GM18520 (cell line): Measurements from ENCODE around the gene FMC1.

Source experiments
- ATAC-seq: cut with Tn5 transposase; IDR thresholded peaks from one replicate; pipeline ENCODE4 v1.9.1; 2021; ENCODE audit not compliant: unreplicated experiment

The FMC1 gene

GRCh38 chr7:139370943-139371313 is 29.8 kb downstream of the FMC1 start:
- no peak for ATAC-seq

- no peak for ATAC-seq
Measured at GRCh38 chr7:139374246-139374645, 33.1 kb downstream of the FMC1 start.

GRCh38 chr7:139382439-139382838 is 41.3 kb downstream of the FMC1 start:
- no peak for ATAC-seq

- no peak for ATAC-seq
Measured at GRCh38 chr7:139384611-139385010, 43.5 kb downstream of the FMC1 start.

GRCh38 chr7:139387594-139387993 is 46.5 kb downstream of the FMC1 start:
- no peak for ATAC-seq

- no peak for ATAC-seq
Measured at GRCh38 chr7:139389091-139389490, 48.0 kb downstream of the FMC1 start.

GRCh38 chr7:139389774-139390173 is 48.6 kb downstream of the FMC1 start:
- no peak for ATAC-seq

- no peak for ATAC-seq
Measured at GRCh38 chr7:139393621-139394211, 52.6 kb downstream of the FMC1 start.

GRCh38 chr7:139394540-139394939 is 53.4 kb downstream of the FMC1 start:
- ATAC-seq = no peak
